GM18505 (cell line): Measurements from ENCODE around the gene HOXB1.
"Not testable (repeated sequence)": the region's sequence is repeated elsewhere in the genome, so short reads cannot be mapped to it uniquely, and the experiment has no call there.

Experiments used
- ATAC-seq: cut with Tn5 transposase; IDR thresholded peaks from one replicate; pipeline ENCODE4 v1.9.1; 2021; ENCODE audit not compliant: unreplicated experiment
- POLR2A ChIP-seq: IDR thresholded peaks from 4 replicates; pipeline ENCODE4 v1.6.1; 2011; ENCODE audit warnings: borderline replicate concordance; ENCODE audit not compliant: insufficient read depth, insufficient read length; ENCODE audit errors: extremely low read depth

Gene HOXB1

DNA sequence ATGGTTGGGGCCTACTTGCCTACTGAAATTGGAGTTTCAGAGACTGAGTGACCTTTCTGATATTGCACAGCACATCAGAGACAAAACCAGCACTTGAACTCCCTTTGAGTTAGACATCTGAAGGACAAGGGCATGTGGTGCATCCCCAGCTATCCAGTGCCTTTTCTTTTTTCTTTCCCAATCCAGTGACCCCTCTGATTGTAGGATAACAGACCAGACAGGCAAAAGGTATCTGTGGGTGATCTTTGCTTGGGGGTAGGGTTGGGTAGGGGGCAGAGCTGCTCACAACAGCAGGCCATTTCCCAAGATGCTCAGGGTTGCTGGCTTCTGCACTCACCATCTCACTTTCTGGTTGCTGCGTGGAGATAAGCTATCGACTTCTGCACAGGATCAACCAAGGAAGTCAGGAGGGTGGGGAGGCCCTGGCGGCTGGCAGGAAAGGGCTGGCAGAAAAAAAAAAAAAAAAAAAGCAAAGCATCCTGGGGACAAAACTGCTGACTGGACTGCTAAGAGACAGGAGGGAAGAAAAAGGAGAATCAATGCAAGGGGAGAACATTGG is 42.2 kb downstream of the HOXB1 start:
- no peak for ATAC-seq
- TF ChIP-seq POLR2A, result no peak

DNA sequence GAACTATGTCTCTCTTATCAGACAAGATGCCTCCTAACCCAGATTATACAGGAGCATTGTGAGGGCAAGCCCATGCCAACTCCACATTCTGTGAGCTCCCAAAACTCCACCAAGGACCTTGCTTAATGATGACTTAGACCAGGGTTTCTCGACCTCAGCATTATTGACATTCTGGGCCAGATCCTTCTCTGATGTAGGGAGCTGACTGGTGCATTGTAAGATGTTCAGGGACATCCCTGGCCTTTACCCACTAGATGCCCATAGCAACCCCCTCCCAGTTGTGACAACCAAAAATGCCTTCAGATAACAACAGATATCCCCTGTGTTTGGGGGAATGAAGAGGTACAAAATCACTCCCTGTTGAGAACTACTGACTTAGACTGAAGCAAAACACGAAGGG is 43.6 kb downstream of the HOXB1 start:
- no peak for ATAC-seq
- TF ChIP-seq POLR2A, result no peak

DNA sequence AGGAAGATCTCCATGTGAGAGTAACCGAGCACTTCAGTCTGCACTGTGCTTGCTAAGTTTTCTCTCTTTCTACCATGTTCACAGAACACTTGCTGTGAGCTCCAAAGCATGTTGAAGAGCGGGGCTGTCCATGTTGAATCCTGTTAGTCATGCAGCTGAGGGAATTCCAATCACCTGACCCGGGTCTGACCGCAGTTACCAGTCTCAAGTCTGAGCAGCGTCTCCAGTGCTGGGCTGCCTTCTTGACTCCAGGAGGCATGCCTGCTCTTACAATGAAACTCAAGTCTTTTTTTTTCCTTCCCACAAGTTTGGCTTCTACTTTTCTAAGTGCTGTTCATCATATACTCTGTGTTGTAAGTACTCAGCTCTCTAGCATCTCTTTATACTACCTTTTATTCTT is 44.3 kb downstream of the HOXB1 start:
- no peak for ATAC-seq
- TF ChIP-seq POLR2A, result no peak

DNA sequence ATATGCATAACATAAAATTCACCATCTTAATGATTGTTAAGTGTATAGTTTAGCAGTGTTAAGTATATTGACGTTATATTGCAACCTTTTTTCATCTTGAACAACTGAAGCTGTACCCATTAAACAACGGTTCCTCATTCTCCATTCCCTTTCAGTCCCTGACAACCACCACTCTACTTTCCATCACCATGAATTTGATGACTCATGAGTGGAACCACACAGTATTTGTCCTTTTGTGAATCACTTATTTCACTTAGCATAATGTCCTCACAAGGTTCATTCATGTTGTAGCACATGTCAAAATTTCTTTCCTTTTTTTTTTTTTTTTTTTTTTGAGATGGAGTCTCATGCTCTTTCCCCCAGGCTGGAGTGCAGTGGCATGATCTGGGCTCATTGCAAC is 46.0 kb downstream of the HOXB1 start:
- ATAC-seq, result no peak

DNA sequence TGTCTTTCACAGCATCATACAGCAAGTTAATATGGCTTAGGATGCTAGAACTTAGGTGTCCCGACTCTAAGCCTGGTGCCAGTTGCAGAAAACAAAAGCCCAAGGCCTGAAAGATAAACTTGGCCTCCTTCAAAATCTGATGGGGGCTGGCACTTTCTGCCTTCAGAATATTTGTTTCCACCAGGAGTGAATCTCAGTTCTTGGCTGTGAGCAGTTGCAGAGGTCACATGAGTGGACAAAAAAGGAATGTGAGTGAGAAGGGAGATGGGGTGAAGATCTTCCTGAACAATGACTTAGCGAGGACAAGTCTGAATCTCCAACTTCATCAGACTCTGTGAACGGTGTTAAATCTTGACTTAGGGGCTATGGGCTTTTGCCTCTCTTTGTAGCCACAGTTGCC is 46.6 kb downstream of the HOXB1 start:
- ATAC-seq, result no peak

More for the DNA sequence above, 46.0 kb downstream of the HOXB1 start:
- no peak for TF ChIP-seq POLR2A

DNA sequence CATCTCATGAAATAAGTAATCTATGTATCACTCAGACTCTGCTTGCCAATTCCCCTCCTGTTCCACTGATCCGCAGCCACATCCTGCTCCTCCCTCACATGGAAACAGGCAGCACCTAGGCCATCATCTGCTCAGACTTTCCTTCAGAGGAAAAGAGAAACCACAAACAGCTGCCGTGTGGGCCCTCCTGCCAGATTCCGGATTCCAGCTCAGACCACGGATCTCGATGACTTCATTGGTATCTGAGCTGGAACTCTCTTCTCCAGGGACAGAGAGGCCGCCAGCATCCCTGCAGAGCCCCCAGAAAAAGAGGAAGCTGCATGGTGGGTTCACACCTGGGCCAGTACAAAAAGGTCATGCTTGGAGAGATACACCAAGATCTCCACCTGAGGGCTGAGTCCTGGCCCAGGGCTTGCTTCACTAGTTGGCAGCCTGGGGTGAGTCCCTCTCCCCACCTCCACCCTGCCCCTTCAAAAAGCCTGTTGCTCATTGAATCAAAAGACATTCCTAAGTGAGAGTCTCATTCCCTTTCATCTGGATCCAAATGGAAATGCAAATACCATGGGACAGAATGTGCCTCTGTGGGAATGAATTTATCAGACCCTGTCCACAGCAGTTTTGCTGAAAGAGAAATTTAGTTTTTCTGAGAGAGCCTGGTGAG is 47.2 kb downstream of the HOXB1 start:
- no peak for TF ChIP-seq POLR2A
- ATAC-seq, result peak; percentile 63

More for the DNA sequence above, 46.6 kb downstream of the HOXB1 start:
- no peak for TF ChIP-seq POLR2A

DNA sequence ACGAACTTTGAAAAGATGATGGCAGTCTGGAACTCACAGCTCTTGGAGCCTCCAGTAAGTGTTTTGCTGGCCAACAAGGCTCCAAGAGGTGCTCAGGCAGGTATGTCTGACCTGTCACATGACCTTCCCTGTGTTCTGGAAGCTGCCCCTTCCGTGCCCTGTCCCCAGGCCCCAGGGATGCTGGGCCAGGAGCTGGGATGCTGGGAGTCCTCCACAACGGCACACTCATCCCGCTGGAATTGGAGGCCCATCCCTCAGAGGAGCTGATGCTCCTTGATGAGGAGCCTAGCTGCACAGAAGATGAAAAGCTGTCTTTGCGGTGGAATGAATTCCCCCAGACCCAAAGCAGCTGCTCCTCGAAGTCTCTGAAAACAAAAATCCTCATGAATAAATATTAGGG is 47.8 kb downstream of the HOXB1 start:
- ATAC-seq, result no peak

DNA sequence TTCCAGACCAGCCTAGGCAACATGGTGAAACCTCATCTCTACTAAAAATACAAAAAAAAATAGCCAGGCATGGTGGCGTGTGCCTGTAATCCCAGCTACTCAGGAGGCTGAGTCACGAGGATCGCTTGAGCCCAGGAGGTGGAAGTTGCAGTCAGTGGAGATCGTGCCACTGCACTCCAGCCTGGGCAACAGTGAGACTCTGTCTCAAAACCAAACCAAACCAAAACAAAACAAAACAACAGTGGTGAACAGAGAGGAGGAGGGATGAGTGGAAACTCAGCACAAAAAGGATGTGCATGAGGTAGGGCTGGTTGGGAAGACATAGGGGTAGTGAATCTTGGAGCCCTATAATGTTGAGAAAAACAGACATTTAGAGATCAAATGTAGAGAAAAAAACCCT is 48.5 kb downstream of the HOXB1 start:
- not testable (repeated sequence) for ATAC-seq

More for the DNA sequence above, 47.8 kb downstream of the HOXB1 start:
- TF ChIP-seq POLR2A, result no peak

DNA sequence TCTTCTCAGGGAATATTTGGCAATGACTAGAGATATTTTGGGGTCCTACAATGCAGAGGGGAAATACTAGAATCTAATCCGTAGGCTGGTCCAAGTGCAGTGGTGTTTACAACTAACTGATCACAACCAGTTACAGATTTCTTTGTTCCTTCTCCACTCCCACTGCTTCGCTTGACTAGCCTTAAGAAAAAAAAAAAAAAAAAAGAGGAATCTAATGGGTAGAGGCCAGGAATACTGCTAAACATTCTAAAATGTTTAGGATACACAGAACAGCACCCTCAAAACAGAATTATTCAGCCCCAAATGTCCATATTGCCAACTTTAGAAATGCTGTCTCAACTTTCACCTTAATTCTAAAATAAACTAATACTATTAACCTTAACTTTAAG is 51.8 kb downstream of the HOXB1 start:
- no peak for TF ChIP-seq POLR2A
- no peak for ATAC-seq
